ENCODE results near the gene COMMD4.
"Not testable (repeated sequence)": the region's sequence is repeated elsewhere in the genome, so short reads cannot be mapped to it uniquely, and the experiment has no call there.

COMMD4 gene

DNA sequence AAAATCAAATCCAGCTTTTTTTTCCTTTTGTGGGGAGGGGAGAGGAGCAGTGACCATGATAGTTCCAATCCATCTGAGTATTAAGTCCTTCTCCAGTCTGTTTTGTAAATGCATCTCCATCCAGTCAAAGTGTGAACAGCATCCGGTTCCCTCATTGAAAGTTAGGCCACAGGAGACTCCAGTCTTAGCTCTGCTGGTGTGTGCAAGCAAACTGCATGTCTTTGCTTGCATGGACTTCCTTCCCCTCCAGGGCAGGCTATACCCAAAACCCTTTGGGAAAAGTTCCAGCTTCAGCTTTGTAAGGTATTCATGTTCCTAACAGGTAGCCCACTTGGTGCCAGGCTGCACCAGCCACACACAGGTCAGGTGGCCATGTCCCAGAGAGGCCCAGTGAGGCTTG is 35.6 kb downstream of the COMMD4 start:
- H3K4me3 ChIP-seq (ENCODE audit: low read depth, low read length): no peak overlapping the region

DNA sequence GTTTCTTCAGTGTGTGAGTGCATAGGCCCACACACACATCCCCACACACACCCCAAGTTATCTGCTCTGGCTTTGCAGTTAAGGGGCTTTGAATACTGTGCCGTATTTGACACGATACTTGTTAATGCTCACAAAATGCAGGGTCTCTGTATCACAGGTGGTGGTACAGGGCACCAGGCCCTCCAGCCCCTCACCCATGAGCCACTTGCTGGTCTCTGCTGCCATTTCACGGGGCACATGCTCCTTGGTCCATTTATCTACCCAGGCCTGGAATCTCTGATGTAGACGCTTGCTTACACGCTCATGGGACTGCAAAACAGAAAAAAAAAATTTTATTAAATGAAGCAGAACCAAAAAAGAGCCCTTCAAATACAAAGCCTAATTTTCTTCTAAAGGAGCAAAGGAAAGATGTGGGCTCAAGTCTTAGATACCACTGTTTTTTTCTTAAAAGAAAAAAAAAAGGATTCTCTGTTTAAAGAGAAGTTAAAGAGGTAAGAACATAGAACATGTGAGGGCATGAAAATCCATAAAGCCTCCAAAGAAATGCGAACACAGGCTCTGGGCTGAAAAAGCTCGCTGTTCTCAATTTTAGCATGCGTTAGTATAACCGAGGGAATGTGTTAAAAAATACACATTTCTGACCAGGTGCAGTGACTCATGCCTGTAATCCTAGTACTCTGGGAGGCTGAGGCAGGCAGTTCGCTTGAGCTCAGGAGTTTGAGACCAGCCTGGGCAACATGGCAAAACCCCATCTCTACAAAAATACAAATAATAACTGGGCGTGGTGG is 36.2 kb downstream of the COMMD4 start:
- no peak overlapping the region for H3K4me3 ChIP-seq (ENCODE audit: low read depth, low read length)

DNA sequence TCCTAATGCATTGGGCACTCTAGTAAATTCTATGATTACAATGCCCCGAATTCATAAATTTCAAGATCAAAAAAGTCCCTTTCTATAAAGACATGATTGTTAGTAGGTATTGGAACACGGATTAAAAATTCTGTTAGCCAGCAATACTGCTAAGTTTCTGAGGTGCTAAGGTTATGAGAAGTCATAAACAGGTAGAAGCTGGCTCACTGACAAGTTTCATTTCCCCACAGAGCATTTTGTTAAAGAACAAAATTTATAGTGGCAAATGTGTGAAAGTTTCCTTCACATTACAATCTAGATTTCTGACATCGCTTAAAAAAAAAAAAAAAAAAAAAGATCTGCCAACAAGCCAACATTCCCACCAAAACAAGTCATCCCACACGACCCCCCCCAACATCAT is 44.9 kb downstream of the COMMD4 start:
- H3K4me3 ChIP-seq (ENCODE audit: low read depth, low read length): no peak overlapping the region

DNA sequence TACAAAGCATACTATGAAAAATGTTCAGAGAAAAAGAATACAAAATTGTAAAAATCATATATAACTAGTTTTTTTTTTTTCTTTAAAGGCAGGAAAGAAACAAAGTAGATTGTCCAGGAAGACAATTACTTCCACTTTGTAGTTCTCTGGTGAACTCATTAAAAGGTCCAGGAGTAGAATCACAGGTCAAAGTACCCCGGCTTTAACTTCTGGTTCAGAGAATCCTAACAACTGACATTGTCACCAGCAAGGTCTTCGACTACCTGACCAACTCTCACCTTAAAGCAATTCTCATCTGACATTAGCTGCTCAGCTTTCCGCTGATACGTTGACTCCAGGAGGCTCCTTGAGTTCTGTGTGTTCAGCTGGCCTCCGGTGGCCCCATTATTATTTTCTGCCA is 48.1 kb downstream of the COMMD4 start:
- not testable (repeated sequence) for H3K4me3 ChIP-seq (ENCODE audit: low read depth, low read length)

Measured in iPS-11a (cell line).